HG02623 (cell line): ENCODE data around the gene LTBP3.

Source experiments
- ATAC-seq: cut with Tn5 transposase; IDR thresholded peaks from one replicate; pipeline ENCODE4 v1.9.1; 2021; ENCODE audit warnings: moderate library complexity; ENCODE audit not compliant: unreplicated experiment

LTBP3 gene

GRCh38 chr11:65498727-65498976, 59.5 kb downstream of the LTBP3 start:
- ATAC-seq: no peak

DNA sequence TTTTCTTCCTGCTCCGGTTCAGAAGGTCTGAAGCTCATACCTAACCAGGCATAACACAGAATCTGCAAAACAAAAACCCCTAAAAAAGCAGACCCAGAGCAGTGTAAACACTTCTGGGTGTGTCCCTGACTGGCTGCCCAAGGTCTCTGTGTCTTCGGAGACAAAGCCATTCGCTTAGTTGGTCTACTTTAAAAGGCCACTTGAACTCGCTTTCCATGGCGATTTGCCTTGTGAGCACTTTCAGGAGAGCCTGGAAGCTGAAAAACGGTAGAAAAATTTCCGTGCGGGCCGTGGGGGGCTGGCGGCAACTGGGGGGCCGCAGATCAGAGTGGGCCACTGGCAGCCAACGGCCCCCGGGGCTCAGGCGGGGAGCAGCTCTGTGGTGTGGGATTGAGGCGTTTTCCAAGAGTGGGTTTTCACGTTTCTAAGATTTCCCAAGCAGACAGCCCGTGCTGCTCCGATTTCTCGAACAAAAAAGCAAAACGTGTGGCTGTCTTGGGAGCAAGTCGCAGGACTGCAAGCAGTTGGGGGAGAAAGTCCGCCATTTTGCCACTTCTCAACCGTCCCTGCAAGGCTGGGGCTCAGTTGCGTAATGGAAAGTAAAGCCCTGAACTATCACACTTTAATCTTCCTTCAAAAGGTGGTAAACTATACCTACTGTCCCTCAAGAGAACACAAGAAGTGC, 60.0 kb downstream of the LTBP3 start:
- no peak for ATAC-seq

- peak; percentile 61 for ATAC-seq
Measured at GRCh38 chr11:65497141-65498041, 60.8 kb downstream of the LTBP3 start.

- ATAC-seq: no peak
Measured at GRCh38 chr11:65496304-65497140, 61.6 kb downstream of the LTBP3 start.

DNA sequence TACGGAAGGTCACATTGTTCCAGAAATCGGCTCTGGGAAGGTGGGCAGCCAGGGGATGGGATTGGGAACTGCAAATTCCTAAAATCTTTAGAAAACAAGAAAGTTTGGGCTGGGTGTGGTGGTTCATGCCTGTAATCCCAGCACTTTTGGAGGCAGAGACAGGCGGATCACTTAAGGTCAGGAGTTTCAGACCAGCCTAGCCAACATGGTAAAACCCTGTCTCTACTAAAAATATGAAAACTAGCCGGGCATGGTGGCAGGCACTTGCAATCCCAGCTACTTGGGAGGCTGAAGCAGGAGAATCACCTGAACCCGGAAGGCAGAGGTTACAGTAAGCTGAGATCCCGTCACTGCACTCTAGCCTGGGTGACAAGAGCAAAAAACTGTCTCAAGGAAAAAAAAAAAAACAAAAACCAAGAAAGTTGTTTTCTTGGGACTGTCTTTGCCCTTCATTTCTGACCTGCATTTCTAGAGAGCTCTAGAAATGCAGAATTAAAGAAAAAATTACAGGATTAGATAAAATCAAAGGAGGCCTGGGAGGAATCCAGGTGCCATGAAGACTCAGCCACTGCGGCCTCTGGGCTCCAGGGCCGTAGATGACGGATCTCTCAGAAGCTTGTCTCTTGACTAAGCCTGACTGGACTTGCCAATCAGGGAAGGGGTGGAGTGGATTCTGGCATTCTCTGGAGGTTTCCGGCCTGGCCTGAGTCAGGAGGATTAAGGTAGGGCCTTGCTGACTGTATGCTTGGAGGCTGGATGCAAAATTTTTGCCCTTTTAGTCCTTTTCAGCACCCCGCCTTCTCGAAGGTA, 64.6 kb downstream of the LTBP3 start:
- ATAC-seq: no peak

DNA sequence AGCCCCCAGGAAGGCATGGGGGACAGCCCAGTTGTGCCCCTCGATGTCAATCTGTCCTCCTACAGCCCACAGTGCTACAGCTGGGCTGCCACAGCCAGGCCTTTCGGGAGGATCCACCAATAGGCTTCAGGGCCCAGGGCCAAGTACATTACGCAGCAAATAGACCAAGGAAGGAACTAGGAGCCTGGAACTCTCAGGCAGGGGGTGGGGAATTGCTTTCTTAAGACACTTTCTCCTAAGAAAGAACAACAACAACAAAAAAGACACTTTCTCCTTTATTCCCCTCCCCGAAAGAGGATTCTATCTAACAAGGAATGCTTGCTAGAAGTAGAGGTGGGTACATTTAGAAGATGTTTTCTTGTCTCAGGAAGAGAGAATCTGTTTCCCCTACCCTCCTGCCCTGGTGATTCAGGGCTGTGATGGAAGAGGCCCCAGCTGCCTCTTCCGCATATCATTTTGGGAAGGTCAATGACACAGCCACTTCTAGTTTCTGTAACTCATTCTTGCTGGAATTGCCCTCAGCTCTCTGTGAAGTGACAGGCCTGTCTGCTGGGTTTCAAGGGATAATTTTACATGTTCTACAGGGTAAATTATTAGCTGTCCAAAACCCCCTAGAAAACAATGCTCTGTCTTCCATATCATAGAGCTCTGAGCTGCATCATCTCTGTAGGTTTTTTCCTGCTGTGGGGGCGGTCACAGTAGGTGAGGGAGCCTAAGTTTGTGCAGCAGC, 65.4 kb downstream of the LTBP3 start:
- no peak for ATAC-seq

DNA sequence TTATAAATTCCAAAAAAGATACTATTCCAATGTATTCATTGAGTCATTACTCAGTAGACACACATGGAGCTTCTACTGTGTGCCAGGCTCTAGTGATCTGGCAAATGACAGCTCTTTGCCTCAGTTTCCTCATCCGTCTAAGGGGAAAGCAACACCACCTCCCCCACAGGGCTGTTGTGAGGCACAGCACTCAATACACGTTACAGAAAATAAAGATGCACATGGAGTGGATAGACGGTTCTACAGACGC, 65.8 kb downstream of the LTBP3 start:
- ATAC-seq: no peak

DNA sequence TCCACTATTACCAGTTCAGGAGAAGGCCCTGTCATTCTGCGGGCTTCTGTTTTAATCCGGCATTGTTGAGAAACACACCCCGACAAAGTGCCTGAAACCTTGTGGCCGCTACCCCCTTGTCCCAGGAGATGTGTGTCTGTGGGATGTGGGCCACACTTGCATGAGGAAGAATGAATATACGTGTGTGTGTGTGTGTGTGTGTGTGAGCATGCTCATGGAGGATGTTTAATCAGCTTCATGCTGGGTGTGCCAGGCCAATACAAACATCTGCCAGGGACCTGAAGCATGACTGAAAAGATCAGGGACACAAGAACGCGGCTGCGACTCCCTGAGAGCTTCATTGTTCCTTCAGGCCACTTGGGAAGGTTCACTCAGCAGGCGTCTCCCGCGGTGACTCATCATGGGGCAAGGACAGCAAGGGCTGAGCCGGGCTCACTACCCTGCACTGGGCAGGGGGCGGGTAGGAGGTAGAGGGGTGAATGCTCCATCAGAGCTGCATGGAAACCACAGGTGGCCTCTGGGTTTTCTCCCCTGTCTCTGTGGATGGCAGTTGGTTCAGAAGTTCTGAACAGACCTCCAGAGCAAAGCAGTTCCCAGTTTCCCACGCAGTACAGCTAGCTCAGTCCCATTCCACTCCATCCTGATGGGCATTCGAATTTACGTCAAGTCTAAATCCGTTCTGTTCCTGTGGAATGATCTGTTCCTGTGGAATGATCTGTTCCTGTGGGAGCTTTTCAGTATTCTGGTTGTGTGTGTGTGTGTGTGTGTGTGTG, 66.4 kb downstream of the LTBP3 start:
- ATAC-seq: no peak

DNA sequence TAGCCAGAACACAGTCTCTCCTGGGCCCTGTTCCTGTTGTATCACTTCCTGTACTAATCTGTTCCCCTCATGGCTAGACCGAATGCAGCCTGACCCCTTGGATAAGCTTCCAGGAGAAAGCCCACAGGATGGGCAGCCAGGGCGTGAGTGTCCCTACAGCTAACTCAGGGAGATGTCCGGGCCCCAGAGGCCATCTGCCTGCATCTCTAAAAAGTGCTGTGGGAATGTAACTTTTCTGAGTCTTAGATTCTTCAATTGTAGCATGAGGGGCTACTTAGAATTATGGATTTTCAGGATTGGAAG, 67.0 kb downstream of the LTBP3 start:
- no peak for ATAC-seq

DNA sequence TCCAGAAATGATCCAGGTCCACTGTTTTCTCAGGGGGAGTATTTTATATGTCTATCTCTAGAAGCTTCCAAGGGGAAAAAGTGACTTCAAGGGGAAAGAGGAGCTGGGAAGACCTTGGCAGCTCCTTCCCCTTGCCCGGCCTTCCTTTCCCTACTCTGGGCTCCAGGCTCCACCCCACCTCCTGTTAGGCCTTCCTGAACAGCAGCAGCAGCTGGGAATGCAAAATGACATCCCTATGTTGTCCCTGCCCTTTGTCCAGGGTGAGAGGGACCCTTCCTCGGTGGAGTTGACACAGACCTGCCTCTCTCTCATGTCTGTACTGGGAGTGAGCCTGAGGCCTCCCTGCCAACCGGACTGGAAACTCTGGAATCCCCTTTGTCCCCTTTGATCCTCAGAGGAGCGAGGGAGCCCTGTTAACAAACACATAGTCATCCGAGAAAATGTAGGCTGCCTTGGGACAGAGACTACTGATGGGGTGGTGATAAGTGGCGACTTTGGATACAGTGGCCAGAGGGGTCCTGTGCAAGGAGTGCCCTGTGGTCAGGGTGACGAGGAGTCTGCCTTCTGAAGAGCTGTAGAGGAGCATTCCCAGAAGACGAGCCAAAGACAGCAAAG, 68.3 kb downstream of the LTBP3 start:
- ATAC-seq: no peak

- no peak for ATAC-seq
Measured at GRCh38 chr11:65489035-65489705, 69.0 kb downstream of the LTBP3 start.
